ENCODE data around the gene LGI4. TPM values are rescaled to one million over a fixed set of nuclear protein-coding genes. Genes with fewer than 3 reads are reported as not detected.
A peak's percentile ranks its signal among the peaks of the same experiment; 100 is the strongest.

The LGI4 gene
- total and polyA plus RNA-seq, 4 donors: 10.9 to 37.5 (median 19.9) TPM

DNA sequence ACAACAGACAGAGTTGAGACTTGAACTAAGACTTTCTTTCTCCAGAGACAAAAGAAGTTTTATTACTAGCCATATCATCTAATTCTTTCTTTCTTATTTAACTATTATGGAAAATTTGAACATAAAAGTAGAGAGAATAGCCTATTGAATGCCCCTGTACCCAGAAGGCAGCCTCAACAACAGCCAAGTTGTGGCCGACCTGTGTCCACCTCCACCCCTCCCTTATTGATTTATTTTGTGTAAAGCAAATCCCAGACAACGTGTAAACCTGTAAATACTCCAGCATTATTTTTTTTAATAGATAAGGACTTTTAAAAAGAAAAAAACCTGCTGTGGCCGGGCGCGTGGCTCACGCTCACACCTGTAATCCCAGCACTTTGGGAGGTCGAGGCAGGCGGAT is 45.3 kb downstream of the LGI4 start:
- Histone ChIP-seq H3K9me3 (ENCODE audit: control insufficient read depth, insufficient read depth, low read length) (no peaks in the 10 kb centered on the region), H3K4me3 (ENCODE audit: low read depth, low read length) (no peak overlapping the region), H3K27ac (ENCODE audit: low read depth, low read length) (no peak overlapping the region), H3K27me3 (ENCODE audit: control insufficient read depth, insufficient read depth, low read length) (peaks cover 2% of the 10 kb centered on the region), H3K36me3 (ENCODE audit: control insufficient read depth, insufficient read depth, low read length) (no peaks in the 10 kb centered on the region), H3K4me1 (ENCODE audit: control insufficient read depth, insufficient read depth, low read length) (peaks cover 11% of the 10 kb centered on the region)
- WGBS (ENCODE audit: insufficient coverage): no CpG with 5 or more reads among the region's 8 CpGs
- no peak for DNase-seq (ENCODE audit: low read depth in 4 of 6, low spot score in 6 of 6)

DNA sequence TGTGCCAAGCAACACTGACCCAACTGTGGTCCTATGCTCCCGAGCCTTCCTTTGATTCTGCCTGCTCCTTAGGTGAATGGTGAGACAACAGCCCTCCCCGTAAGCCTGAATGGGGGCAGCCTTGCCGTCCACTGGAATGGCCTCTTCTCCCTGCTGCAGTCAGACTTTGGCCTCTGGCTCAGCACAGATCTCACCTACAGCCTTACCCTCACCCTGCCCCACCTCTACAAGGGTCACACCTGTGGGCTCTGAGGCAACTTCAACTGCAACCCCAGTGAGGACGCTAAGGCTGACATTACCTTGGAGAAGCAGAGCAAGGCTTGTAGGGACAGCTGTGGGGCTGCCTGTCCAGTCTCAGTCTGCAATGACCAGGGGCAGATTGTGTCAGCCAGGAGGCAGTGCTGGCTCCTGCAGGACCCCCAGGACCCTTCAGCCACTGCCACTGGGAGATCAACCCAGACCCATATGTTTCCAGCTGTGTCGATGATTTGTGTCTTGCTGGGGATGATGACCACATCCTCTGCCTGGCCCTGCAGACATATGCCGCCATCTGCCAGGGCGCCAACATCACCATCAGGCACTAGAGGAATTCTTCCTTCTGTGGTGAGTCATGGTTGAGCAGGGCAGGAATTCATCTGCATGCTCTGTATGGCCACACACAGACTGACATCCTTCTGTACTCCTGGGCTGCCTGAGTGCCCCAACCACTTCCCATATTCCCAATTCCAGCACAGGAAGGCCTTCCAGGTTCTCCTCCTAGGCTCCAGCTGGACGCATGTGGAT is 46.5 kb downstream of the LGI4 start:
- Histone ChIP-seq H3K27me3 (ENCODE audit: control insufficient read depth, insufficient read depth, low read length) (peaks cover 2% of the 10 kb centered on the region), H3K36me3 (ENCODE audit: control insufficient read depth, insufficient read depth, low read length) (no peaks in the 10 kb centered on the region), H3K27ac (ENCODE audit: low read depth, low read length) (no peak overlapping the region), H3K4me3 (ENCODE audit: low read depth, low read length) (no peak overlapping the region), H3K9me3 (ENCODE audit: control insufficient read depth, insufficient read depth, low read length) (no peaks in the 10 kb centered on the region), H3K4me1 (ENCODE audit: control insufficient read depth, insufficient read depth, low read length) (peaks cover 11% of the 10 kb centered on the region)
- WGBS (ENCODE audit: insufficient coverage): 78% methylated on average over 7 of the region's 8 CpGs
- no peak for DNase-seq (ENCODE audit: low read depth in 4 of 6, low spot score in 6 of 6)

DNA sequence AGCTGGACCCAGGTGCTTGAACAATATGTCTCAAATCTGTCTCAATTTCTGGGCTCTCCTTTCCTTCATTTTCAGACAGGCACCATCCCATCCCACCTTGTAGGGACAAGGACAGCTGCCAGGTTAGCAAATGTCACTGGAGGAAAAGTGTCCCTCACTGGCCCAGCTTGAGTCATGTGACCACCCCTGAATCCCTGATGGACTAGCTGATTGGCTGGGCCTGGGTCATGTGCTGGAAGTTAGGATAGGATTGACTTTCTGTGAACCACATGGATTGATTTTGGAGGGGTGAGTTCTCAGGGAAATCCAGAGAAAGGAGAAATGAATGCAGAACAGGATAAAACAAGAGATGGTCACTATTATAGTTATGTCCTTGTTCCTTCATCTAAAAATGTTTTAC is 47.5 kb downstream of the LGI4 start:
- Histone ChIP-seq H3K4me3 (ENCODE audit: low read depth, low read length) (no peak overlapping the region), H3K27me3 (ENCODE audit: control insufficient read depth, insufficient read depth, low read length) (peaks cover 2% of the 10 kb centered on the region), H3K36me3 (ENCODE audit: control insufficient read depth, insufficient read depth, low read length) (no peaks in the 10 kb centered on the region), H3K4me1 (ENCODE audit: control insufficient read depth, insufficient read depth, low read length) (peaks cover 11% of the 10 kb centered on the region), H3K27ac (ENCODE audit: low read depth, low read length) (no peak overlapping the region), H3K9me3 (ENCODE audit: control insufficient read depth, insufficient read depth, low read length) (no peaks in the 10 kb centered on the region)
- no peak for DNase-seq (ENCODE audit: low read depth in 4 of 6, low spot score in 6 of 6)

DNA sequence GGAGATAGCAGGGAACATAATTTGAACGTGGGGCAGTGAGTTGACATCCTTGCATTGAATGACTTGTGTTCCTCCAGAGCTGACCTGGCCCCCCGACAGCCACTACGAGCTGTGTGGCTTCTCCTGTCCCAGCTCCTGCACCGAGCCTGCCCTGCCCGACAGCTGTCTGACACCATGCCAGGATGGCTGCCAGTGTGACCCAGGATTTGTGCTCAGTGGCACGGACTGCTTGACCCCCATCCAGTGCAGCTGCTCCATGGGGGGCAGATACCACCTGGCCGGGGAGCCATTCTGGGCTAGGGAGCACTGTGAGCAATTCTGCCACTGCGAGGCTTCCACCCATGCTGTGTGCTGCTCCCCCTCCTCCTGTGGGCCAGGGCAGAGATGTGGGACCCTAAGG is 48.4 kb downstream of the LGI4 start:
- Histone ChIP-seq H3K27me3 (ENCODE audit: control insufficient read depth, insufficient read depth, low read length) (peaks cover 2% of the 10 kb centered on the region), H3K4me3 (ENCODE audit: low read depth, low read length) (no peak overlapping the region), H3K36me3 (ENCODE audit: control insufficient read depth, insufficient read depth, low read length) (no peaks in the 10 kb centered on the region), H3K9me3 (ENCODE audit: control insufficient read depth, insufficient read depth, low read length) (no peaks in the 10 kb centered on the region), H3K4me1 (ENCODE audit: control insufficient read depth, insufficient read depth, low read length) (peaks cover 11% of the 10 kb centered on the region), H3K27ac (ENCODE audit: low read depth, low read length) (no peak overlapping the region)
- 69% methylated on average over 8 of the region's 8 CpGs for WGBS (ENCODE audit: insufficient coverage)
- no peak for DNase-seq (ENCODE audit: low read depth in 4 of 6, low spot score in 6 of 6)

DNA sequence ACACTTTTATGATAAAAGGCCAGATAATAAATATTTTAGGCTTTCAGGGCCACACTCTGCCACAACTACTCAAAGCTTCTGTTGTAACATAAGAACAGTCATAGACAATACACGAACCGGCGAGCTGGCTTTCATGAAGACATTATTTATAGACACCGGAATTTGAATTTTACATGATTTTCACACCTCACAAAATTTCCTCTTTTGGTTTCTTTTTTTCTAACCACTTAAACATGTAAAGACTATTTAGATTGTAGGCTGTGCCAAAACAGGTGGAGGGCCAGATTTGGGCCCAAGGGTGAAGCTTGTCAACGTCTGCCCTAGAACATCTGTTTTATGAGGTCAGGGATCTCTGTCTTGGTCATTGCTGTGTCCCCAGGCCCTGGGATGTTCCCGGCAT is 48.9 kb downstream of the LGI4 start:
- Histone ChIP-seq H3K27ac (ENCODE audit: low read depth, low read length) (no peak overlapping the region), H3K4me3 (ENCODE audit: low read depth, low read length) (no peak overlapping the region), H3K27me3 (ENCODE audit: control insufficient read depth, insufficient read depth, low read length) (peaks cover 2% of the 10 kb centered on the region), H3K36me3 (ENCODE audit: control insufficient read depth, insufficient read depth, low read length) (no peaks in the 10 kb centered on the region), H3K9me3 (ENCODE audit: control insufficient read depth, insufficient read depth, low read length) (no peaks in the 10 kb centered on the region), H3K4me1 (ENCODE audit: control insufficient read depth, insufficient read depth, low read length) (peaks cover 8% of the 10 kb centered on the region)
- DNase-seq (ENCODE audit: low read depth in 4 of 6, low spot score in 6 of 6): peak in 1 of 6 donors; percentile 23
- 78% methylated on average over 1 of the region's 6 CpGs for WGBS (ENCODE audit: insufficient coverage)

DNA sequence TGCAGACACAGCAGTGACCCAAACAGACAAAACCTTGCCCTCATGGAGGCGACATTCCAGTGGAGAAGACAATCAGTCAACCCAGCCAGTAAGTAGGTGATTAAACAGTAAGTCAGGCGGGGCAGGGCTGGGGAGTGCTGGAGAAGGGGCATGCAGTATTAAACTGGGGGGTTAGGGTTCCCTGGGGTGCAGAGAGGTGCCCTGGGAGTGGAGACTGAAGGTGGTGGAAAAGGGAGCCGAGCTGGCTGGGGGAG is 50.4 kb downstream of the LGI4 start:
- Histone ChIP-seq H3K4me3 (ENCODE audit: low read depth, low read length) (no peak overlapping the region), H3K4me1 (ENCODE audit: control insufficient read depth, insufficient read depth, low read length) (no peaks in the 10 kb centered on the region), H3K27ac (ENCODE audit: low read depth, low read length) (no peak overlapping the region), H3K27me3 (ENCODE audit: control insufficient read depth, insufficient read depth, low read length) (no peaks in the 10 kb centered on the region), H3K9me3 (ENCODE audit: control insufficient read depth, insufficient read depth, low read length) (no peaks in the 10 kb centered on the region), H3K36me3 (ENCODE audit: control insufficient read depth, insufficient read depth, low read length) (peaks cover 3% of the 10 kb centered on the region)
- DNase-seq (ENCODE audit: low read depth in 4 of 6, low spot score in 6 of 6): no peak
- 89% methylated on average over 3 of the region's 3 CpGs for WGBS (ENCODE audit: insufficient coverage)

DNA sequence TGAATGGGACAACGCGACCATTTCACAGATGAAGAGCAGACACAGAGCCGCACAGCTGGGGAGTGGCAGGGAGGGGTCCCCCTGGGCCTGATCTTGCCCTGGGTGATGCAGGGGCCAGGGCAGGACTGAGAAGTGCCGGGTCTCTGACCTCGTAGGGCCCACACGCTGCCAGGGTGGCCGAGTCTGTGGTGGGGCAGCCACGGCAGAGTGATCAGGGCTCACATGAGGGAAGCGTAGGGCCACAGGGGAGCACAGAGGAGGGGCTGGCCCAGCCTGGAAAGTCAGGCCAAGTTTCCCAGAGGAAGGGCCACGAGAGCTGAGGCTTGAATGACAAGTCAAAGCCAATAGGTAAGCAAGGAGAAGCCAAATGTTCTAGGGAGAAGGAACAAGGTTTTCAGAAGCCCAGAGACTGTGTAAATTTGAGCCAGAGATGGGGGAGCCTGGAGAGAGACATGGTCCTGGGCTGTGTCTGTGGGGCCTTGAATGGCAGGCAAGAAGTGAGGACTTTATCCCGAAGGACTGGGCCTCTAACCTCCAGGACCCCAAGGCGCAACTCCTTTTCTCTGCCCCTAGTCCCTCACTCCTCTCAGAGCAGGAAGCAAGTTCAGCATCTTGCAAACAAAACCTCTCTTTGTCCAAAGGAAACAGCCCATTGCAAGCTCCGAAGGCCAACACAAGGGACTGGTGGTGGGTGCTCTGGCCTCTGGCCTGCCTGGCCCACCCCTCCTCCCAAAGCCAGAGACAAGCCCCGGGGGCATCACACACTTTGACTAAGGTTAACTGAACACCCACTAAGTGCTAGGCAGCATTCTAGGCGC is 51.0 kb downstream of the LGI4 start:
- 82% methylated on average over 14 of the region's 15 CpGs for WGBS (ENCODE audit: insufficient coverage)
- H3K9me3 ChIP-seq (ENCODE audit: control insufficient read depth, insufficient read depth, low read length): no peaks in the 10 kb centered on the region
- DNase-seq (ENCODE audit: low read depth in 4 of 6, low spot score in 6 of 6): no peak

DNA sequence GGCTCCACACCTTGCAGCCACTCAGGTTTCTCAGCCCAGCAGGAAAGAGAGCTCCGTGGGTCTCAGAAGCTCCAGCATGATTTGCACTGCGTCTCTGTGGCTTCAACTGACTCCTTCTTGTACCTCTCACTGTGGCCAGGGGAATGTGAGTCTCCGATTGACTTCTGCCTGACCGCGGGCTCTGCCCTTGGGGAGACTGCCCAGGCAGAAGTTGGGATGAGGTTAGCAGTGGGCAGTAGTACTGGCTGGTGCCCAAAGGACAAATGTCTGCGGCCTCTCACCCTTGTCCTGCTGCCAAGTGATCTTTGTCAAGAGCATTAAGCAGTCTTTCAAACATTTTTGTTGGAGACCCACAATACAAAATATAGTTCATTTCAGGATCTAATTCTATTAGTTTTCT is 53.7 kb downstream of the LGI4 start:
- no peak for DNase-seq (ENCODE audit: low read depth in 4 of 6, low spot score in 6 of 6)
- Histone ChIP-seq H3K9me3 (ENCODE audit: control insufficient read depth, insufficient read depth, low read length) (no peaks in the 10 kb centered on the region), H3K27me3 (ENCODE audit: control insufficient read depth, insufficient read depth, low read length) (no peaks in the 10 kb centered on the region), H3K36me3 (ENCODE audit: control insufficient read depth, insufficient read depth, low read length) (peaks cover 3% of the 10 kb centered on the region), H3K4me1 (ENCODE audit: control insufficient read depth, insufficient read depth, low read length) (no peaks in the 10 kb centered on the region), H3K27ac (ENCODE audit: low read depth, low read length) (no peak overlapping the region), H3K4me3 (ENCODE audit: low read depth, low read length) (no peak overlapping the region)
- WGBS (ENCODE audit: insufficient coverage): 77% methylated on average over 3 of the region's 6 CpGs

More for the DNA sequence above, 51.0 kb downstream of the LGI4 start:
- no peak overlapping the region for H3K4me3 ChIP-seq (ENCODE audit: low read depth, low read length)
- H3K27ac ChIP-seq (ENCODE audit: low read depth, low read length): no peak overlapping the region
- H3K4me1 ChIP-seq (ENCODE audit: control insufficient read depth, insufficient read depth, low read length): no peaks in the 10 kb centered on the region
- peaks cover 3% of the 10 kb centered on the region for H3K36me3 ChIP-seq (ENCODE audit: control insufficient read depth, insufficient read depth, low read length)
- H3K27me3 ChIP-seq (ENCODE audit: control insufficient read depth, insufficient read depth, low read length): no peaks in the 10 kb centered on the region

DNA sequence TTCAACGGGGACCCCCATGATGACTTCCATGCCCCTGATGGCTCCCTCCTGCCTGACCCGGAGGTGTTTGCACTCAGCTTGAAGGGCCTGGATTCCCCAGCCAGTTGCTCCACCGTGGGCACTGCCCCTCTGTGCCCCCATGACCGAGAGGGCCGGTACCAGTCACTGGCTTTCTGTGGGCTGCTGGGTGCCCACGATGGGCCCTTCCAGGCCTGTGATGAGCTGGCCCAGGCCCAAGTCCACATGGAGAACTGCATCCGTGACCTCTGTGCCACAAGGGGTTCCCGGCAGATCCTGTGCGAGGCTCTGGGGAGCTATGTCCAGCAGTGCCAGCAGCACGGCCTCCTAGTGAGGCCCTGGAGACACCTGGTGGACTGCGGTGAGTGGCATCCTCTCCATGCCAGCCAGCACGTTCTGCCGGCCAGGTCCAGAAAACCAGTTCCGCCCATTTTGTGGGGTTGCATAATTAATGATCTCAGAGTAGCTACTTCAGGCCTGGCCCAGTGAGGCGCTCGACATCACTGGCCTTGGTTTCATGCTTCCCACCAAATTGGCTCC is 54.2 kb downstream of the LGI4 start:
- DNase-seq (ENCODE audit: low read depth in 4 of 6, low spot score in 6 of 6): no peak
- WGBS (ENCODE audit: insufficient coverage): 85% methylated on average over 16 of the region's 16 CpGs

DNA sequence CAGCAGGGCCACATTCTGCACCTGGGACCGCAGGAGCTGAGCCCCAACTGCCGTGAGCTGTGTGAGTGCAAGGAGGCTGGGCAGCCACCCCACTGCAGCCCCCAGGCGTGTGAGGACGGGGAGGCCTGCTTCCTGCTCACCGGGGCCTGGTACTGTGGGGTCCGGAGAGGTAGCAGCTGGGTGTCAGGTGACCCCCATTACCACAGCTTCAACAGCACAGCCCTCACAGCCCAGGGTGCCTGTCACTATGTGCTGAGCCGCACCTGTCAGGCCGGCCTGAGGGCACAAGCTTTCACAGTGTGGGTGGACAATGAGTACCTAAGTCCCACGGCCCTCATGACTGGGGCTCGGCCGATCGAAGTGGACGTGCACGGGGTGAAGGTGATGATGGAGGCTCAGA is 55.0 kb downstream of the LGI4 start:
- H3K4me3 ChIP-seq (ENCODE audit: low read depth, low read length): no peak overlapping the region
- DNase-seq (ENCODE audit: low read depth in 4 of 6, low spot score in 6 of 6): no peak
- no peaks in the 10 kb centered on the region for H3K9me3 ChIP-seq (ENCODE audit: control insufficient read depth, insufficient read depth, low read length)
- no peaks in the 10 kb centered on the region for H3K4me1 ChIP-seq (ENCODE audit: control insufficient read depth, insufficient read depth, low read length)
- peaks cover 3% of the 10 kb centered on the region for H3K36me3 ChIP-seq (ENCODE audit: control insufficient read depth, insufficient read depth, low read length)
- H3K27me3 ChIP-seq (ENCODE audit: control insufficient read depth, insufficient read depth, low read length): no peaks in the 10 kb centered on the region
- 94% methylated on average over 13 of the region's 14 CpGs for WGBS (ENCODE audit: insufficient coverage)
- H3K27ac ChIP-seq (ENCODE audit: low read depth, low read length): no peak overlapping the region

More for the DNA sequence above, 54.2 kb downstream of the LGI4 start:
- no peak overlapping the region for H3K27ac ChIP-seq (ENCODE audit: low read depth, low read length)
- no peaks in the 10 kb centered on the region for H3K9me3 ChIP-seq (ENCODE audit: control insufficient read depth, insufficient read depth, low read length)
- no peak overlapping the region for H3K4me3 ChIP-seq (ENCODE audit: low read depth, low read length)
- no peaks in the 10 kb centered on the region for H3K4me1 ChIP-seq (ENCODE audit: control insufficient read depth, insufficient read depth, low read length)
- H3K36me3 ChIP-seq (ENCODE audit: control insufficient read depth, insufficient read depth, low read length): peaks cover 3% of the 10 kb centered on the region
- no peaks in the 10 kb centered on the region for H3K27me3 ChIP-seq (ENCODE audit: control insufficient read depth, insufficient read depth, low read length)
